Left kidney (tissue), 8 donors: ENCODE results near the gene DOLPP1. TPM values are rescaled to one million over a fixed set of nuclear protein-coding genes. Genes with fewer than 3 reads are reported as not detected.
A peak's percentile ranks its signal among the peaks of the same experiment; 100 is the strongest.
"Not testable (repeated sequence)": the region's sequence is repeated elsewhere in the genome, so short reads cannot be mapped to it uniquely, and the experiment has no call there.

Experiments used
- DNase-seq: peaks from one replicate; pipeline ENCODE4 v3.0.0-alpha.2; 2013
- long read RNA-seq, 8 donors: transcript quantifications; one replicate each; lab custom pipeline, GENCODE V29; 2026
- polyA plus RNA-seq: library from polyadenylated mRNA; unstranded; fragments of 120-200 nt; gene quantifications from one replicate; pipeline ENCODE4 v1.2.1, GENCODE V29; 2013; ENCODE audit not compliant: insufficient read length

The DOLPP1 gene
- 20.2 TPM for polyA plus RNA-seq
- long read RNA-seq, donor 1, transcript DOLPP1-202 (8 exons, 2,177 nt) = major isoform, 7 of 8 reads
- long read RNA-seq, donor 1, partial matches to known transcripts = 0 of 8 reads
- long read RNA-seq, donor 1, other reads (novel, unspliced or antisense) = 0 of 8 reads
- long read RNA-seq, donor 2, transcript DOLPP1-202 (8 exons, 2,177 nt) = major isoform, 5 of 7 reads
- long read RNA-seq, donor 2, partial matches to known transcripts = 0 of 7 reads
- long read RNA-seq, donor 2, other reads (novel, unspliced or antisense) = 0 of 7 reads
- long read RNA-seq, donor 3, partial matches to known transcripts = 8 of 10 reads
- long read RNA-seq, donor 3, other reads (novel, unspliced or antisense) = 0 of 10 reads
- long read RNA-seq, donor 4 = 0 reads
- long read RNA-seq, donor 5, partial matches to known transcripts = 0 of 6 reads
- long read RNA-seq, donor 5, other reads (novel, unspliced or antisense) = 0 of 6 reads
- long read RNA-seq, donor 6, transcript DOLPP1-202 (8 exons, 2,177 nt) = major isoform, 6 of 12 reads
- long read RNA-seq, donor 6, partial matches to known transcripts = 5 of 12 reads
- long read RNA-seq, donor 6, other reads (novel, unspliced or antisense) = 0 of 12 reads
- long read RNA-seq, donor 7, transcript DOLPP1-202 (8 exons, 2,177 nt) = major isoform, 9 of 11 reads
- long read RNA-seq, donor 7, partial matches to known transcripts = 0 of 11 reads
- long read RNA-seq, donor 7, other reads (novel, unspliced or antisense) = 0 of 11 reads
- long read RNA-seq, donor 8, partial matches to known transcripts = 0 of 1 reads
- long read RNA-seq, donor 8, other reads (novel, unspliced or antisense) = 0 of 1 reads

GRCh38 chr9:129080601-129081387 lies at the start of gene DOLPP1:
Gene DOLPP1, plus strand, starts transcription at chr9:129081111. Its CDS starts 21 bp downstream, at chr9:129081132.
- DNase-seq = peak; percentile 99

GRCh38 chr9:129031514-129031913 lies 49.4 kb upstream of the DOLPP1 start:
- DNase-seq = no peak

- DNase-seq = no peak
Observed at GRCh38 chr9:129032541-129033159, 48.3 kb upstream of the DOLPP1 start.

- no peak for DNase-seq
Observed at GRCh38 chr9:129033216-129033615, 47.7 kb upstream of the DOLPP1 start.

GRCh38 chr9:129035838-129036237 lies 45.1 kb upstream of the DOLPP1 start:
- not testable (repeated sequence) for DNase-seq

GRCh38 chr9:129036241-129036922 lies 44.5 kb upstream of the DOLPP1 start, which contains the start of gene MIGA2:
Gene MIGA2, plus strand, starts transcription at chr9:129036626. Its CDS starts 3,969 bp downstream, at chr9:129040595.
- peak; percentile 99 for DNase-seq

DNA sequence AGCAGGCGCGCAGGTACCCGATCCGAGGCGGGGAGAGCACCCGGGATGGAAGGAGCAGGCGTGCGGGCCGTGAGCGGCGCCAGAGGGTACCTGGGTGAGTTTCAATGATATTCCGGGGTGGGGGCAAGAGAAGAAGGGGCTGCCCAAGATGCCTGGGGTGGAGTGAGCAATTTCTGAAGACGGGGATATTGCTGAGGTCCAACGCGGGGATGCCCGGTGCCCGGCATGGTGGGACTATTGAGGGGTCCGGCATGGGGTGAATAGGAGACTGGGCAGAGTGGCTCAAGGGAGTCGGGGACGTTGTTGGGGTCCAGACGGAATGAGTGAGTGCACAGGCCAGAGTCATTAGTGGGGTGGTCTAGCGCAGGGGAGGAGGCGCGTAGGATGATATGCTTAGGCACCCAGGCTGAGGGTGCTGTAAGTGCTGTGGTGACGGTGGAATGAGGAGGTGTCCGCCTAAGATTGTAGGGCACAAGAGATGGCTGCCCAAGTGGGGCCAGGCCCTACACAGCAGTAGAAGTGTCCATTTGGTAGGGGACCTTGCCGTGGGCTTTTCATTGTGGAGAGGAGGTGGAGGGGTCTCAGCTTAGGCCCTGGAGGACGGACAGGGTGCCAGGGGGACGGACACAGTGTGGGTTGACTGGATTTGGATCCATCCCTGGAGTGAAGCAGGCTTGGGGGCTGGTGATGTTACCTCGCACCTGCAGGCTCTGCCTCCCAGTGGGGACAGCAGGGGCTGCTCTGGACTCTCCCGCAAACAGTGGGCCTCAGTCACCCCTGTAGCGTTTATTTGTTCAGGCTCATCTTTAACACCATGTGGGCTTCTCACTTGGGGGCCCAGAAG lies 43.8 kb upstream of the DOLPP1 start:
- DNase-seq = no peak

DNA sequence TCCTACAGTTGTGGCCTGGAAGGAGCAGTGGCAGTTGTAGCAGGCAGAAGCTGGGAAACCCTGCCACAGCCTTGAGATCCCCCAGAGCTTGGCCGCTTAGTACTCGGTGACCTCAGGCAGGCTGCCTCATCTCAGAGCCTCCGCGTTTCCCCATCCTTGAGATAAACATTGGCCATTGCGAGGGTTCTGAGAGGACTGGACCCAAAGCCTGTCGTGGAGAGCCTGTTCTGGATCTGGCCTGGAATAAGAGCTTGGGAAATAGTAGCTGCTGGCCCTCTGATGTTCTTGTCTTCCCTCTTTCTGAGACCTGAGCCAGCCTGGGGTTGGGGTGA lies 43.2 kb upstream of the DOLPP1 start:
- DNase-seq = no peak

GRCh38 chr9:129038109-129038852 lies 42.6 kb upstream of the DOLPP1 start:
- DNase-seq = no peak

GRCh38 chr9:129040113-129040643 lies 40.7 kb upstream of the DOLPP1 start:
- no peak for DNase-seq

GRCh38 chr9:129042016-129042415 lies 38.9 kb upstream of the DOLPP1 start:
- no peak for DNase-seq

DNA sequence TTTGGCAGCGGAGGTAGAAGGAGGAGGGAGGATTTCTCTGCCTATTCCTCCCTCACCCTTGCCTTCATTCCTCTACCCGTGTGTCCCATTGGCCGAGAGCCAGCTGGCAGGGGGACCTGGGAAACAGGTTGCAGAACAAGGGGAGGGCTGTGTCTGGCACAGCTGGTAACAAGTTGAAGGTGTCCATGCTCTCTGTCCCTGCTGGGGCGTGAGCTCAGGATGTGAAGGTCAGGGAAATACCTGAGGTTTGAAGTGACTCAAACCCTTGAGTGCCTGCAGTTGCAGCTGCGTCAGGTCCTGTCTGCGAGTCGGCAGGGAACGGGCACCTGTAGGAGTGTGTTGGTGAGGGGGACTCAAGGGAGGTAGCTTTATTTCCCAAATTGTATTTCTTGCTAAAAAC lies 28.3 kb upstream of the DOLPP1 start:
- DNase-seq = no peak

GRCh38 chr9:129053020-129053419 lies 27.9 kb upstream of the DOLPP1 start:
- DNase-seq = no peak

- DNase-seq = no peak
Observed at GRCh38 chr9:129054163-129054851, 26.6 kb upstream of the DOLPP1 start.

GRCh38 chr9:129058965-129059795 lies 21.7 kb upstream of the DOLPP1 start:
- DNase-seq = no peak

DNA sequence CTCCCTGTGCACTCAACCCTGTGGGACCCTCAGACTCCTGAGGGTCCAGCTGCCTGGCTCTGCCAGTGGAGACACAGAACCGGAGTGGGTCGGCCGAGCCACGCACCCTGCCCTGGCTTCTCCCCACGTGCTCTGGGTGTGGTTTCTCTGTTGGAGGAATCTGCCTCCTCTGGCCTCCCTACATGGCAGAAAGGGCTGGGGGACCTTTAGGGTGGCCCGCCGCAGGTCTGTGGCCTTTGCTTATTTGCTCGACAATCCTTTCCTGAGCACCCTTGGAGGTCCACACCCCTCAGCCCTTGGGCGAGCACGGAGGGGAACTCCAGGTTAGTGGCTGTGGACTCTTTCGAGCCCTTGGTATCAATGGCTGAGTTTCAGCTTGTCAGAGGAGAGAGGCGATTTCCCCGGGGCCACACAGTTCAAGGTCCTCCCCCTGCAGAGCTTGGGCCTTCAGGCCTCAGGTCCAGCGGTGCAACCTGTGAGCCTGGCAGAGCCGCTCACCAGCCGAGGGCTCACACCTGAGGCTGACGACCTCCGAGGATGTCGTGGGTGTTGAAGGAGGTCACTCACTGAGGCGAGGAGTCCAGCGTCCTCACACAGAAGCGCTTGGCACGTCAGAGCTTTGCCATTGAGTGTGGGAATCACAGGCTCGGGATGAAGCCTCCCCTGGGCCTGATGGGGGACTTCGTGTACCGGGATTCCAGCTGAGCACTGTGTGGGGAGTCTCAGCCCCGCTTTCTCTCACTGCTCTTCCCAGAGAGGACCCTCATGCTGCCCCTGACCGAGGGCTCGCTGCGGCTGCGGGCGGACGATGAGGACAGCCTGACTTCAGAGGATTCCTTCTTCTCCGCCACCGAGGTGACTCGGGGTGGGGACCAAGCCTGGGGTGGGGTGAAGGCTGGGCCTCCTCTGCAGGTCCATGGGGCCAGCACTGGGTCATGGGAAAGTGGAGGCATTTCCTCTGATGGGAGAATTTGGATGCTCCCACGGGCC lies 20.8 kb upstream of the DOLPP1 start:
- no peak for DNase-seq
